Epithelial cell of prostate (primary cell): ENCODE data around the gene PDE4B.

Experiments
- DNase-seq: peaks from one replicate; pipeline ENCODE4 v3.0.0-alpha.2; 2011; ENCODE audit warnings: low read depth, low spot score
- H3K27ac ChIP-seq: fragments of 450-650 bp; 2 replicates; pipeline ENCODE4 v1.5.1; 2017; ENCODE audit warnings: mild to moderate bottlenecking

Gene PDE4B

DNA sequence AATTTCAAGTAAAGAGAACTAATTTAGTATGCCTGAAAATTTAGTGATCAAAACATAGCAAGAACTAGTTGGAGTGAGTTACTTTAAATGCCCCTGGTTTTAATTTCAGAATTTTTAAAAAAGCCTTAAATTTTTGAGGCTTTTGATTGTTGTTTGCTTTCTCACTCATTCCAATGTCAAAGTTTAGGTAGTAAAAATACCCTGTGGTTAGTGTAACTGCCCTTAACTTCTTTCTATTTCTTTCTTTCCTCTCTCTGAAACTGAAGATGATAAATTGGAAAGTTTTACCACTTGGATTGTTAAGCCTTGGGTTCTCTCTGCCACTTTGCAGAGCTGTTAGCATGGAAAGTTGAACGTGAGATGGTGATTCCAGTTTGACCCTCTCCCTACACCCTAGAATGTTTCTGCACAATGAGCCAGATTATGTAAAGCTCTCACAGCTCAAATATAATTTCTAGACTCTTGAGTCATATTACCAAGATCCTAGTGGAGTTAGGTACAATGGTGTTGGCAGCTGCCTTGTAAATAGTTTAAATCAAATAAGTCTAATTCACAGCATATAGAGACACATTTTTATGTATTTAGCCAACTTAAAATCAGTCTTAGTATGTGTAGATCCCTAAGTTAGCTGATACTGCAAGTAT is 548.9 kb downstream of the PDE4B start:
- H3K27ac ChIP-seq: no peak overlapping the region
- no peak for DNase-seq

GRCh38 chr1:66342707-66343106 is 550.0 kb downstream of the PDE4B start:
- H3K27ac ChIP-seq: no peak overlapping the region
- DNase-seq: no peak

DNA sequence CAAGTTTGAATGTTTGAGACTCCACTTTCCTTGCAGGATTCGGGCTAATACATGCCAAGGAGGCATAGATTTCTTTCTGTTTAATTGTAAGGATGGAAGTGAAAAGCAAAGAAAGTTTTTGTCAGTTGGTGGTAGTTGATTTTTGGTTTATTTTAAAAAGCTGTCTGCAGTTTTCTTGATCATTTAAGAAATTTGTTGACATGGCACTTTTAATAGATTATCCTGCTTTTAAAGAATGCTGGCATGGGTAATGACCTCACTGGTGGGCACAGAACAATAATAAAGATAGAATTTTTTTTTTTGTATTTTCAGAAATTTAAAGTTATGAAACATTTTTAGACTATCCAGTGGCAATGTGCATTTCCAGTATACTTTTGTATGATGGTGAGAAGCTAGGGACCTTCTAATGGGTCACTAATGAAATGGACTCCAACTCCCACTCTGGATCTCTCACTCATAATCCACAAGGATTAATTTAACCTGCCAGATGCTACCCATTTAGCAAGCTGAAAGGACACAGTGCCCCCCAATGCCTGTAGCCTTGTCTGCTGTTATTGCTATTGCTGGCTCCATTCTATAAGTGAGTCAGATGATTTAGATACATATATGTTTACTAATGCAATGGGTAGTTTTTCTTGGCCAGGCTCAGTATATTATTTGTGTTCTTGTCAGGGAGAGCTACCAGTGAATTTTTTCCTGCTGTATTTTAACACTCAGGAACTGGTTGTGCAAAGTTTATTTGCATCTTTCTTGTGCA is 551.1 kb downstream of the PDE4B start:
- H3K27ac ChIP-seq: no peak overlapping the region
- DNase-seq: no peak

DNA sequence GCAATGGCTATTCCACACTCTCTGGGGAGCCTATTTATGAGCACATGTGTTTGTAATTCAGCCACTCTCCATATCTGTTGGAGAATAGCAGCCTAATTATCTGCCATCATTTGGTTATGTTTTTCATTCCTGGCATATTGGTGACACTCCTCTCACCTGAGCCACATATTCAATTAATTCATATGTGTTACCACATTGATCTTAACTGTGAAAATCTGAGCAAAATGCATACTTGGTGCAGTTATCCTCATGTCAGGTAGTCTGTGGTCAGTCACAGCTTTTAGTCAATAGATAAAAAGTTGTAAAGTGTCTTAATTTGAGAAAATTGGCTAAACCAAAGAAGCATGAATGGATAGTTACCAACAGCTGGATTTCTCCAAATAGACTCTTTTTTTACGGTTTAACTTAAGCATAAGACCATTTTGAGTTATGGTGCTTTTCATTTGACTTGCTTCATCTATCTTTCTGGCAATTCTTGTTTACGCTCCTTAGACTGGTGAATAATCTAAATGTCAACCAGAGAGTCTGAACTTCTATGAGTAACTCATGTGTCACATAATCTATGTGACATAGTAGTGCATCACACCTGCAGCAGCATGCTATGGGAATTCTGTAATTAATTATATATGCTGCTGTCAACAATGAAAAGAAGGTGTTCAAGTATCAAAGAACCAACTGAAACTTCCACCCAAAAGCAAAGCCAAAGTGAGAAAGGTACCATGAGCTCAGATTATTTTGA is 553.5 kb downstream of the PDE4B start:
- no peak overlapping the region for H3K27ac ChIP-seq
- peak; percentile 31 for DNase-seq

DNA sequence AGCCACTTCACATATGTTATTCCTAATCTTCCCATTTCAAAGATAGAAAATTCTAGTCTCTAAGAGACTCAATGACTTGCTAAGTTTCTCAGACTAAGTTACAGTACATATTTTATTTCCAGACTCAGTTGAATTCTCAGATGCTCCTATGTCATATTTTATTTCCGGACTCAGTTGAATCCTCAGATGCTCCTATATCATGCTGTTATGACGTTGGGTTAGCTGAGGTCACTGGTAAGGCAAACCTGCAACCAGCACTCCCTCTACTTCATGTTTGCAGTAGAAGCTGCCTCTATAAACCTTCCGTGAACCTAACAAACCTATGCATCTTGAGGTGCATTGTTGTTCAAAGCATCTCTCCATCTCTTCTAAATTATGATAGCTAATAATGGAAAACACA is 554.2 kb downstream of the PDE4B start:
- no peak for DNase-seq
- H3K27ac ChIP-seq: no peak overlapping the region

GRCh38 chr1:66348776-66349175 is 556.1 kb downstream of the PDE4B start:
- H3K27ac ChIP-seq: no peak overlapping the region
- DNase-seq: no peak

DNA sequence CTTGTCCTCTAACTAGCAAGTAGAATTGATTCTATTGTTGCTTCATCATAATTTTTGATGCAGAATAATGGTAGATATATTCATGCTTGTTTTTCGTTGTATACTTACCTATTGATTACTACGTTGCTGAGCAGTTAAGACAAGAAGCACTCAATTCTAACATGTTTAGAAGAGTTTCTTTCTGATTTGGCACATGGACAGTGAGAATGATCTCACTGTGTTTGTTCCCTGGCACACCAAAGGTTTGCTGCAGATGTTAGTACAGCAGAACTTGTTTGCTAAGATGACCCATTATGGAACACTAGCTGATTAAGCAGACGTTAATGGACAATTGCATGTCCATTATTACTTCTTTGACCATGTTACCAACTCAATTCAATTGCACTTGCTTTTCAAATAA is 556.5 kb downstream of the PDE4B start:
- H3K27ac ChIP-seq: no peak overlapping the region
- no peak for DNase-seq

DNA sequence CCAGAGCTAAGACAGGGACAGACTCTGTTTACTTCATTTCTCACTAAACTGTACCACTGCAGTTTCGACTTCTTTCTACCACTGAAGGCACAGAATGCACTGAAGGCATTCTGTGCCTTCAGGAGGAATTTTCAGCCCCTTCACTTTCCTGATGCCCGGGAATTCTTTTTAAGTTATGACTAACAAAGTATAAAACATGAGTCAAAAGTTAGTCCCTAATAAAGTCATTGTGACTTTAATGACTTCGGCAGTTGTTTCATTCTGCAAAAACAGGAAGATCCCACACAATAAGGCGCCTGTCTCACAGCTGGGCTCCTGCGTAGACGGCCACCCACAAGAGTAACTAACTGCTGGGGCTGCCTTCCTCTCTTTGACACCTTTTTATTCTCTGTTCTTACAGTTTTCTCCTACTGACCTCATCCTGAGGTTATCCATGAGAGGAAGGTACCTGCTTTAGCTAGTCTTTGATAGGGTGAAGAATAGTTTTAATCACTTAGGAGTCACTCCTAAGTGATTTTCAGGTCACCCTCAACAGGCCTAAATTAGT is 557.4 kb downstream of the PDE4B start:
- DNase-seq: no peak
- no peak overlapping the region for H3K27ac ChIP-seq

GRCh38 chr1:66351478-66351877 is 558.8 kb downstream of the PDE4B start:
- no peak for DNase-seq
- no peak overlapping the region for H3K27ac ChIP-seq

- H3K27ac ChIP-seq: no peak overlapping the region
Measured at GRCh38 chr1:66351913-66352312, 559.2 kb downstream of the PDE4B start.

GRCh38 chr1:66352792-66353191 is 560.1 kb downstream of the PDE4B start:
- DNase-seq: no peak
- H3K27ac ChIP-seq: no peak overlapping the region

More at GRCh38 chr1:66351913-66352312, 559.2 kb downstream of the PDE4B start:
- no peak for DNase-seq

GRCh38 chr1:66353257-66353656 is 560.6 kb downstream of the PDE4B start:
- no peak overlapping the region for H3K27ac ChIP-seq
- no peak for DNase-seq

DNA sequence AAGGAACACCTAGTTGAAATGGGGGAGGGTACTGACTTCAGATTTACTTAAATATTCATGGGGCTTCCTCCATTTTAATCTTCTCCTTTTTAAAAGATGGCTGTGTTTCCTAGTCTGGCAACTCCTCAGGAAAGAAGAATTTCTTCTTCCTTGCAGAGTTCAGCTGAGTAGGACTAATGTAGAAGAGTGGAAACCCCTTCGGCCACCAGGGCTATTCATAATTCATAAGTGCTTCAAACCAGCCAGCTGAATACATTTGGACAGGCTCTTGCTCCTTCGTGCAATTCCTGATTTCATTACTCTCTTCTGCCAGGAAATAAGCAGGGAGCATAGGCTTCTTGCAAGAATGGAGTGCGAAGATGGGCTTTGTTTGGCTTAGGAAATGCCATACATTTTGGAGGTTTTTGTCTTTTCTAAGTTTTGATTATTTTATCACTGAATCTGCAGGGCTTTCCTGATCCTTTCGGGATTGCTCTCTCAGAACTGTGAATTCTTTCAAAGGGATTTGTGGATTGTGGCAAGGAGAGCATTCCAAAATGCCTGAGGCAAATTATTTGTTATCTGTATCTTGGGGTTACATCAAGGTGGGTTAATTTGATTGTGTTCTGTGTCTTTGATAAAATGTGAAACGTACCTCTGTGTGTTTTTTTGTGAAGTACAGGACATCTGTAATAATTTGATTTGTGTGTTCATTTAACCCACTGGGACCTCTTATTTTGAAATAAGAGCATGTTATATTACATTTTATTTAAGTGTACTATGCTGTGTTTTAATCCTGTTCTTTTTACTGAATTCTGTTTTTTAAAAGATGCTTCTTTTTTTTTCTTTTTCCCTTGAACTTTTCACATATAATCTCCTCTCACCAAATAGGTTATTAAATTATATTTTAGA is 561.9 kb downstream of the PDE4B start:
- H3K27ac ChIP-seq: no peak overlapping the region
- DNase-seq: no peak

- no peak overlapping the region for H3K27ac ChIP-seq
- DNase-seq: no peak
Measured at GRCh38 chr1:66355756-66356155, 563.1 kb downstream of the PDE4B start.

GRCh38 chr1:66356605-66357004 is 563.9 kb downstream of the PDE4B start:
- DNase-seq: no peak
- no peak overlapping the region for H3K27ac ChIP-seq

DNA sequence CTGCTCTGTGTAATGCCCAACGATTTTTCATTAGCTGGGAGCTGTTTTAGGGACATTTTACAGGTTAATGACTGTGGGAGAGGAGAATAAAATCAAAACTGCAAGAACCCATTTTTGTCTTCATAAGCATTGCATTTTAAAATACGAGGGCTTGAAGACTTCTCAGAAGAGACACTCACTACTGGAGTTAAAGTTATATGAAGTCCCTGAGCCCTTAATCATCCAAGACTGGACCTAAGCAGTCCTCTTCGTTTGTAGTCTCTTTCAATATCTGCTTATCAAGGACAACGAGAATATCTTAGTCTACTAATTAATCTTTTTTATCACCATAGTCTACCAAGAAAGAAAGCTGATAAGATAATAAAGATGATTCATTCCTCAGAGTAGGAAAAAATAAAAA is 564.3 kb downstream of the PDE4B start:
- H3K27ac ChIP-seq: no peak overlapping the region
- DNase-seq: no peak

GRCh38 chr1:66357478-66358197 is 564.9 kb downstream of the PDE4B start:
- DNase-seq: no peak
- H3K27ac ChIP-seq: no peak overlapping the region

GRCh38 chr1:66359269-66359668 is 566.6 kb downstream of the PDE4B start:
- DNase-seq: no peak
- H3K27ac ChIP-seq: no peak overlapping the region

DNA sequence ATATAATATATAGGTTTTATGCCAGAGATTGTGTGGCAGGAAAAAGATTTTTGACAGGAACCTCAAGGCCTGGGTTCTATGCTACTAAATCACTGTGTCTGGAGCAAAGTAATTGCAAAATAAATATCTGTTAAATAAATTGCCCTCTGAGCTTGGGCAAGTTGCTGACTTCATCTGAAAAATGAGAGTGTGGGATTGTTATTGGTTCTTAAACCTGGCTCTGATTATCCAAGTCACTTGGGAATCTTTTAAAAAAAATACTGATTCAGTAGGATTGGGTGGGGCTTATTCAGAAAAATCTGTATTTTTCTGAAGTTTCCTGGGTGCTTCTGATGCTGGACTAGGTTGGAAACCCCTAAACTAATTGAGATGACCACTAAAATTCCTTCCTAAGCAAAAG is 567.1 kb downstream of the PDE4B start:
- DNase-seq: no peak
- no peak overlapping the region for H3K27ac ChIP-seq
